Lung (tissue), 12 donors: ENCODE results near the gene TMEM254. TPM values are rescaled to one million over a fixed set of nuclear protein-coding genes. Genes with fewer than 3 reads are reported as not detected.
A peak's percentile ranks its signal among the peaks of the same experiment; 100 is the strongest.

ENCODE experiments used
- ATAC-seq: fragments of 200-7000 bp; cut with Tn5 transposase; one replicate; pipeline ENCODE4 v1.9.1; 2020; ENCODE audit warnings: moderate number of reproducible peaks; ENCODE audit not compliant: insufficient read depth, low FRiP score
- DNase-seq, 3 donors: peaks; one replicate each; pipeline ENCODE4 v3.0.0-alpha.2; 2013 to 2017
- H3K27ac ChIP-seq, 2 donors: one replicate each; pipeline ENCODE4 v1.5.1; 2013; ENCODE audit warnings: mild to moderate bottlenecking in 2 of 2, moderate library complexity in 2 of 2, control low read depth in 1 of 2, inconsistent platforms in 1 of 2, low read depth in 1 of 2, low read length in 1 of 2
- H3K27me3 ChIP-seq, 3 donors: one replicate each; pipeline ENCODE4 v1.5.1; 2013; ENCODE audit warnings: low read length in 2 of 3; ENCODE audit not compliant: control insufficient read depth in 3 of 3, insufficient read depth in 3 of 3
- H3K36me3 ChIP-seq, 4 donors: one replicate each; pipeline ENCODE4 v1.5.1; 2013; ENCODE audit warnings: low read length in 4 of 4, mild to moderate bottlenecking in 1 of 4, moderate library complexity in 1 of 4; ENCODE audit not compliant: control insufficient read depth in 4 of 4, insufficient read depth in 4 of 4
- H3K4me1 ChIP-seq, 5 donors: one replicate each; pipeline ENCODE4 v1.5.1; 2013; ENCODE audit warnings: low read length in 5 of 5, mild to moderate bottlenecking in 2 of 5, moderate library complexity in 1 of 5; ENCODE audit not compliant: control insufficient read depth in 5 of 5, insufficient read depth in 5 of 5
- H3K4me3 ChIP-seq: one replicate; pipeline ENCODE4 v1.5.1; 2013; ENCODE audit warnings: mild to moderate bottlenecking, control low read depth, moderate library complexity
- H3K9ac ChIP-seq, 2 donors: one replicate each; pipeline ENCODE4 v1.5.1; 2013; ENCODE audit warnings: low read length in 2 of 2, control low read depth in 1 of 2; ENCODE audit not compliant: insufficient read depth in 1 of 2
- H3K9me3 ChIP-seq, 4 donors: one replicate each; pipeline ENCODE4 v1.5.1; 2013; ENCODE audit warnings: low read length in 3 of 4, mild to moderate bottlenecking in 1 of 4, moderate library complexity in 1 of 4; ENCODE audit not compliant: control insufficient read depth in 4 of 4, insufficient read depth in 3 of 4
- WGBS, 2 donors: extraction: QIAGEN DNeasy Blood & Tissue Kit; methylation state at CpG; one replicate each; pipeline ENCODE4 v1.1.7; 2013; 5-methylcytosine and 5-hydroxymethylcytosine counted together
- polyA plus RNA-seq, 2 donors: library from polyadenylated mRNA; stranded (reverse); fragments of 200-250 nt; gene quantifications; one replicate each; pipeline ENCODE4 v1.2.1, GENCODE V29; 2013
- total RNA-seq, 2 donors: library from RNA; depleted of rRNA in 1 of 2; stranded (reverse); fragments of >200 nt in 1 of 2; gene quantifications; one replicate each; pipeline ENCODE4 v1.2.1, GENCODE V29; 2014 to 2021
- TF ChIP-seq, protein P1 (sequence below): IDR thresholded peaks from 2 replicates; pipeline ENCODE4 v1.5.1; 2012; ENCODE audit warnings: mild to moderate bottlenecking; ENCODE audit errors: control extremely low read depth, extremely low read depth
- donor health status: control.
- donor health status: control.
- donor health status: Bipolar disorder and iron deficiency.
- donor health status: healthy.
- donor health status: DM: yes; HTN: yes; CAD: no.

TMEM254 gene
- total and polyA plus RNA-seq, 4 donors = 14.0 to 25.8 (median 18.6) TPM

DNA sequence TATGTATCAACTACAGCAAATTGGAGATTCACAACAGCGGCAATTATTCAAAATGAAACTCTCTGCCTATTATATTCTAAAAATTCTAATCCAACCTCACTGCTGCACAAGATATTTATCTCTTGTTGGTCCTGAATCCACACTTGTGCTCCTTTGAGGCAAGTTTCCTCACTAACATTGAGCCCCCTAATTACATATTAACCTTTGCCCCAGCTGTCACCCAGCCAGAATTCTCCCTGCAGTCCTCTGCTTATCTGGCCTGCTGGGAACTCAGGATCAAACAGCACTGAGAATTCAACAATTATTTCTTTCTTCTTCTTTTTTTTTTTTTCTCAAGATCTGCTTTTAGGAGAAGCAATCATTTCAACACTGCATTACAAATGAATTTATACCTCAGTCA is 32.5 kb downstream of the TMEM254 start:
- Histone ChIP-seq H3K4me3 (no peak overlapping the region), H3K36me3 (no peaks in the 10 kb centered on the region), H3K9me3 (peaks cover 0 to 13% (median 5%) of the 10 kb centered on the region in 4 donors), H3K27me3 (no peaks in the 10 kb centered on the region), H3K27ac (no peak overlapping the region), H3K4me1 (peaks cover 0 to 25% (median 4%) of the 10 kb centered on the region in 5 donors), H3K9ac (no peak overlapping the region)
- DNase-seq (peak; percentile 43 to 63 (median 52)), ATAC-seq (no peak)
- WGBS, 2 donors = 85 to 100% methylated on average over 1 of the region's 1 CpG
- TF ChIP-seq, protein P1, sequence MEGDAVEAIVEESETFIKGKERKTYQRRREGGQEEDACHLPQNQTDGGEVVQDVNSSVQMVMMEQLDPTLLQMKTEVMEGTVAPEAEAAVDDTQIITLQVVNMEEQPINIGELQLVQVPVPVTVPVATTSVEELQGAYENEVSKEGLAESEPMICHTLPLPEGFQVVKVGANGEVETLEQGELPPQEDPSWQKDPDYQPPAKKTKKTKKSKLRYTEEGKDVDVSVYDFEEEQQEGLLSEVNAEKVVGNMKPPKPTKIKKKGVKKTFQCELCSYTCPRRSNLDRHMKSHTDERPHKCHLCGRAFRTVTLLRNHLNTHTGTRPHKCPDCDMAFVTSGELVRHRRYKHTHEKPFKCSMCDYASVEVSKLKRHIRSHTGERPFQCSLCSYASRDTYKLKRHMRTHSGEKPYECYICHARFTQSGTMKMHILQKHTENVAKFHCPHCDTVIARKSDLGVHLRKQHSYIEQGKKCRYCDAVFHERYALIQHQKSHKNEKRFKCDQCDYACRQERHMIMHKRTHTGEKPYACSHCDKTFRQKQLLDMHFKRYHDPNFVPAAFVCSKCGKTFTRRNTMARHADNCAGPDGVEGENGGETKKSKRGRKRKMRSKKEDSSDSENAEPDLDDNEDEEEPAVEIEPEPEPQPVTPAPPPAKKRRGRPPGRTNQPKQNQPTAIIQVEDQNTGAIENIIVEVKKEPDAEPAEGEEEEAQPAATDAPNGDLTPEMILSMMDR = no peak

DNA sequence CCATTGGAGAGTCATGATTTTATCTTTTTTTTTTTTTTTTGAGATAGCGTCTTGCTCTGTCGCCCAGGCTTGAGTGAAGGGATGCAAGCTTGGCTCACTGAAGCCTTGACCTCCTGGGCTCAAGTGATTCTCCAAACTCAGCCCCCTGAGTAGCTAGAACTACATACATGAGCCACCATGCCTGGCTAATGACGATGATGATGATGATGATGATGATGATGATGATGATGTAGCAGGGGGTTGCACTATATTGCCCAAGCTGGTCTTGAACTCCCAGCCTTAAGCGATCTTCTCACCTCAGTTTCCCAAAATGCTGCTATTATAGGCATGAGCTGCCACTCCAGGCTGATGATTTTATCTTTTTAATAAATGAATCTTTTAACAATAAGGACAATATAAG is 40.2 kb downstream of the TMEM254 start:
- no peak overlapping the region for H3K9ac ChIP-seq
- H3K4me3 ChIP-seq = no peak overlapping the region
- H3K27me3 ChIP-seq = no peaks in the 10 kb centered on the region
- TF ChIP-seq, protein P1 = no peak
- H3K27ac ChIP-seq = no peak overlapping the region
- 86 to 90% methylated on average over 4 of the region's 4 CpGs for WGBS, 2 donors
- H3K9me3 ChIP-seq = no peaks in the 10 kb centered on the region
- no peak for ATAC-seq
- no peaks in the 10 kb centered on the region for H3K36me3 ChIP-seq
- H3K4me1 ChIP-seq = no peaks in the 10 kb centered on the region
- DNase-seq = no peak

- TF ChIP-seq, protein P1 = no peak
- Histone ChIP-seq H3K4me1 (no peaks in the 10 kb centered on the region), H3K9ac (no peak overlapping the region), H3K4me3 (no peak overlapping the region), H3K27ac (peak overlapping the region in 1 of 2 donors; percentile 31), H3K27me3 (no peaks in the 10 kb centered on the region), H3K36me3 (no peaks in the 10 kb centered on the region), H3K9me3 (no peaks in the 10 kb centered on the region)
- no peak for DNase-seq
- ATAC-seq = no peak
Measured at GRCh38 chr10:80122110-80122710, 43.7 kb downstream of the TMEM254 start.

DNA sequence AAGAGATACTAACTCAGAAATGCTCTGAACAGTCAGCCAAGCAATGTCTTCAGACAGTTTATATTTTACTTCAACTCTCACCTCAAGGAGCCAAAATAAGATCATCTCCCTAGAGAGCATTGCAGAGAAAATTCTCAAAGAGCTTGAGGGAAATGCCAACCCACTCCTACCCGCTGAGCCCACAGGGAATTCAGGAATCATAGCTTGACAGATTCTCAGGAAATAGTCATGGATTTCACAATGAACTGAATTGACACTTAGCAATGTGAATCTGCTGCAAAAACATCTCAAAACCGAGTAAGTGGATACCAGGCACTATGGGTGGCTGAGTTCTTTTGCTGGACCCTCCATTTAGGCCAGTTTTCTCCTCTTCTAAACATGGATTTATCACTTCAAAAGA is 44.3 kb downstream of the TMEM254 start:
- H3K9me3 ChIP-seq = no peaks in the 10 kb centered on the region
- H3K9ac ChIP-seq = no peak overlapping the region
- no peak for ATAC-seq
- H3K4me3 ChIP-seq = no peak overlapping the region
- H3K27ac ChIP-seq = no peak overlapping the region
- no peaks in the 10 kb centered on the region for H3K27me3 ChIP-seq
- no peaks in the 10 kb centered on the region for H3K36me3 ChIP-seq
- WGBS, 2 donors = 72 to 80% methylated on average over 2 of the region's 2 CpGs
- no peak for DNase-seq
- H3K4me1 ChIP-seq = no peaks in the 10 kb centered on the region
- TF ChIP-seq, protein P1 = no peak
